NK-92 (cell line): ENCODE measurements around the gene NFS1.

Experiments used
- DNase-seq: peaks from one replicate; lab custom pipeline; 2025; ENCODE audit not compliant: unreplicated experiment; lab: John Stamatoyannopoulos, UW

The NFS1 gene

GRCh38 chr20:35680452-35681183 is 18.5 kb downstream of the NFS1 start:
- no peak for DNase-seq

GRCh38 chr20:35674921-35675320 is 24.2 kb downstream of the NFS1 start:
- DNase-seq: no peak

GRCh38 chr20:35673884-35674283 is 25.3 kb downstream of the NFS1 start:
- no peak for DNase-seq

- no peak for DNase-seq
Observed at GRCh38 chr20:35669681-35670080, 29.5 kb downstream of the NFS1 start.

- DNase-seq: no peak
Observed at GRCh38 chr20:35669221-35669620, 29.9 kb downstream of the NFS1 start.

GRCh38 chr20:35665949-35666288 is 33.2 kb downstream of the NFS1 start:
- DNase-seq: no peak

GRCh38 chr20:35664466-35665206 is 34.5 kb downstream of the NFS1 start, which contains the start of the genes CPNE1 and RBM12:
TSS of gene CPNE1 (minus strand) at chr20:35664900. CDS start at chr20:35632923, 31,977 bp downstream.
TSS of gene RBM12 (minus strand) at chr20:35664900. CDS start at chr20:35655322, 9,578 bp downstream.
- DNase-seq: peak; percentile 59

- DNase-seq: peak; percentile 20
Observed at GRCh38 chr20:35663516-35664465, 35.4 kb downstream of the NFS1 start.

GRCh38 chr20:35662551-35662950 is 36.6 kb downstream of the NFS1 start:
- DNase-seq: no peak

- DNase-seq: no peak
Observed at GRCh38 chr20:35661908-35662307, 37.2 kb downstream of the NFS1 start.

- no peak for DNase-seq
Observed at GRCh38 chr20:35661053-35661452, 38.1 kb downstream of the NFS1 start.

GRCh38 chr20:35660122-35660937 is 38.8 kb downstream of the NFS1 start:
- no peak for DNase-seq

- DNase-seq: no peak
Observed at GRCh38 chr20:35657271-35657670, 41.9 kb downstream of the NFS1 start.

- no peak for DNase-seq
Observed at GRCh38 chr20:35654415-35654814, 44.7 kb downstream of the NFS1 start.

GRCh38 chr20:35653893-35654292 is 45.3 kb downstream of the NFS1 start:
- DNase-seq: no peak

GRCh38 chr20:35653430-35653734 is 45.8 kb downstream of the NFS1 start:
- no peak for DNase-seq

GRCh38 chr20:35652641-35653429 is 46.3 kb downstream of the NFS1 start:
- no peak for DNase-seq

- DNase-seq: no peak
Observed at GRCh38 chr20:35651958-35652357, 47.2 kb downstream of the NFS1 start.

- DNase-seq: no peak
Observed at GRCh38 chr20:35650632-35651031, 48.5 kb downstream of the NFS1 start.

- DNase-seq: no peak
Observed at GRCh38 chr20:35648836-35649235, 50.3 kb downstream of the NFS1 start.
